Stimulated activated naive CD8-positive, alpha-beta T cell treated with anti-CD3 and anti-CD28 coated beads, Interleukin-15, Interleukin-2, amounts not matched to agents 100 ng/mL and 50 ng/mL, for 24 hours (primary cell): ENCODE data around the gene ANKS1B.

Experiments used
- H3K27ac Mint-ChIP-seq: one replicate; pipeline ENCODE4 v1.8.0; 2021; ENCODE audit warnings: mild to moderate bottlenecking, mixed read lengths
- H3K27me3 Mint-ChIP-seq: one replicate; pipeline ENCODE4 v1.8.0; 2021; ENCODE audit warnings: mixed read lengths
- H3K36me3 Mint-ChIP-seq: one replicate; pipeline ENCODE4 v1.8.0; 2021; ENCODE audit warnings: low read depth, mixed read lengths
- H3K4me1 Mint-ChIP-seq: one replicate; pipeline ENCODE4 v1.8.0; 2021; ENCODE audit warnings: low read depth, mixed read lengths
- H3K4me3 Mint-ChIP-seq: one replicate; pipeline ENCODE4 v1.8.0; 2021; ENCODE audit warnings: mild to moderate bottlenecking, mixed read lengths
- H3K9me3 Mint-ChIP-seq: one replicate; pipeline ENCODE4 v1.8.0; 2021; ENCODE audit warnings: mixed read lengths

ANKS1B gene

GRCh38 chr12:99979471-99979870 lies 5.3 kb downstream of the ANKS1B start:
- Mint-ChIP-seq H3K27me3 (peaks cover 55% of the 10 kb centered on the region), H3K27ac (no peak overlapping the region), H3K36me3 (no peaks in the 10 kb centered on the region), H3K9me3 (no peaks in the 10 kb centered on the region), H3K4me3 (no peak overlapping the region), H3K4me1 (peaks cover 5% of the 10 kb centered on the region)

GRCh38 chr12:99978152-99978551 lies 6.6 kb downstream of the ANKS1B start:
- H3K9me3 Mint-ChIP-seq, result no peaks in the 10 kb centered on the region
- no peak overlapping the region for H3K27ac Mint-ChIP-seq
- H3K4me1 Mint-ChIP-seq, result no peaks in the 10 kb centered on the region
- no peak overlapping the region for H3K4me3 Mint-ChIP-seq
- no peaks in the 10 kb centered on the region for H3K36me3 Mint-ChIP-seq
- peaks cover 46% of the 10 kb centered on the region for H3K27me3 Mint-ChIP-seq

GRCh38 chr12:99977550-99977949 lies 7.2 kb downstream of the ANKS1B start:
- Mint-ChIP-seq H3K27ac (no peak overlapping the region), H3K4me1 (no peaks in the 10 kb centered on the region), H3K36me3 (no peaks in the 10 kb centered on the region), H3K9me3 (no peaks in the 10 kb centered on the region), H3K4me3 (no peak overlapping the region), H3K27me3 (peaks cover 40% of the 10 kb centered on the region)

DNA sequence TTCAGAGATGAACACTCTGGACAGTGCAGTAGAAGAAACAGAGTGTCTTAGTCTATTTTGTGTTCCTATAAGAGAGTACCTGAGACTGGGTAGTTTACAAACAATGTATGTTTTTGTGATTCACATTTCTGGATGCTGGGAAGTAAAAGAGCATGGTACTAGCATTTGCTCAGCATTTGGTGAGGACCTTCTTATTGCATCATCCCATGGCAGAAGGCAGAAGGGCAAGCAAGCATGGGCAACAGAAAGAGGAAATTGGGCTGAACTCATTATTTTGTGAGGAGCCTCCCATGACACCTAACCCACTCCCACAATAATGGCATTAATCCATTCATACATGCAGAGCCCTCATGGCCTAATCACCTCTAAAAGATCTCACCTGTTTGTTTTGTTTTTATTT lies 8.0 kb downstream of the ANKS1B start:
- Mint-ChIP-seq H3K36me3 (no peaks in the 10 kb centered on the region), H3K4me1 (no peaks in the 10 kb centered on the region), H3K4me3 (no peak overlapping the region), H3K27ac (no peak overlapping the region), H3K9me3 (no peaks in the 10 kb centered on the region), H3K27me3 (peaks cover 33% of the 10 kb centered on the region)

DNA sequence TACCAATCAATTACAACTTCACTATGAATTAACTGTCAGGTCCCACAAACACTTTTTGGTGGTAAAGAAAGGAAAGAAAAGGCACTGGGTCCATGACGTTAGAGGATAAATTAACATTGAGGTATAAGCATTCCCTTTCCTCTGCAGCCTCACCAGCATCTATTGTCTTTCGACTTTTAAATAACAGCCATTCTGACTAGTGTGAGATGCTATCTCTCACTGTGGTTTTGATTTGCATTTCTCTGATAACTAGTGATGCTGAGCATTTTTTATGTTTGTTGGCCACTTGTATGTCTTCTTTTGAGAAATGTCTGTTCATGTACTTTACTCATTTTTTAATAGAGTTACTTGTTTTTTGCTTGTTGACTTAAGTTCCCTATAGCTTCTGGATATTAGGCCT lies 9.4 kb downstream of the ANKS1B start:
- Mint-ChIP-seq H3K9me3 (no peaks in the 10 kb centered on the region), H3K36me3 (no peaks in the 10 kb centered on the region), H3K4me1 (no peaks in the 10 kb centered on the region), H3K4me3 (no peak overlapping the region), H3K27ac (no peak overlapping the region), H3K27me3 (peaks cover 19% of the 10 kb centered on the region)

DNA sequence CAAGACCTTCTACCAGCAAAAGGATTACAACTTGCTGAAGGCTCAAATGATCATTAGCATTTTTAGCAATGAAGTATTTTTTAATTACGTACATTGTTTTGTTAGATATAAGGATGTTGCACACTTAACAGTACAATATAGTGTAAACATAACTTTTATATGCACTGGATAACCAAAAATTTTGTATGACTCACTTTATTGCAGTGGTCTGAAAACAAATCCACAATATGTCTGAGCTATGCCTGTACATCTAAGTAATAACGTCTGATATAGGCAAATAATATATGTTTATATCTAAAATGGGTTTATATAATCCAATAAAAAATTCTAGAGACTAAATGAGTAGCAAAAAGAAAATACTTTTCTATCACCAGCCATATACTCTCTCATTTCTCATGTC lies 10.6 kb downstream of the ANKS1B start:
- Mint-ChIP-seq H3K27me3 (peaks cover 11% of the 10 kb centered on the region), H3K27ac (no peak overlapping the region), H3K4me1 (no peaks in the 10 kb centered on the region), H3K36me3 (no peaks in the 10 kb centered on the region), H3K4me3 (no peak overlapping the region), H3K9me3 (no peaks in the 10 kb centered on the region)

GRCh38 chr12:99966429-99966828 lies 18.3 kb downstream of the ANKS1B start:
- Mint-ChIP-seq H3K4me1 (no peaks in the 10 kb centered on the region), H3K4me3 (no peak overlapping the region), H3K9me3 (no peaks in the 10 kb centered on the region), H3K27ac (no peak overlapping the region), H3K36me3 (no peaks in the 10 kb centered on the region), H3K27me3 (peaks cover 8% of the 10 kb centered on the region)

- H3K27ac Mint-ChIP-seq, result no peak overlapping the region
- H3K36me3 Mint-ChIP-seq, result no peaks in the 10 kb centered on the region
- H3K9me3 Mint-ChIP-seq, result no peaks in the 10 kb centered on the region
- H3K4me3 Mint-ChIP-seq, result no peak overlapping the region
- no peaks in the 10 kb centered on the region for H3K27me3 Mint-ChIP-seq
- H3K4me1 Mint-ChIP-seq, result no peaks in the 10 kb centered on the region
These were observed 24.4 kb downstream of the ANKS1B start for GRCh38 chr12:99960311-99960710.

DNA sequence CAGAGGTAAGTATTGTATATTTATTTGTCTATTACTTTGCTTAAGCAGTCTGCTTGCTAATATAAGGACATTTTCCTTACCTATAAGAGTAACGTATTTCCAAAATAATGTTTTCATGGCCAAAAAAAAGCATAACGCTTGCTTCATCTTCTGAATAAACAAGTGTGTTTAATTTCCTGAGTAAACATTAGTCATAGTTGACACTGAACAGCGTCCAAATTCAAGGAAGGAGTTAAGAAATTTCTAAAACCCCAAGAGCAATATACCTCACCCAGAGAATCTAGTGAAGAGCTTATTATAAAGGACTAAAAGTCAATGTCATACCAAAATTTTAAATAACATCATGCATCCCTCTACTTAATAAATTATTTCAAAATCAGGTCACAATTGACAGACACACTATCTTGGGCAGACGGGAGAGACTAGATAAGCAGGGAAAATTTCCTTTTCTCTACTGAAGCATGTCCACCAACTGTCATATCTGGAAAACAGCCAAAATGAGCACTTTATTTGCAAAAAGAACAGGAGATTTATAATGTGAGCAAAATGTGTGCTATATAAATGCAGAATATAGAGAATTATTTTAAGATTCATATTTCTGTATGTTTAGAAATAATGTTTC lies 25.1 kb downstream of the ANKS1B start:
- H3K4me1 Mint-ChIP-seq, result no peaks in the 10 kb centered on the region
- H3K27ac Mint-ChIP-seq, result no peak overlapping the region
- H3K9me3 Mint-ChIP-seq, result no peaks in the 10 kb centered on the region
- H3K36me3 Mint-ChIP-seq, result no peaks in the 10 kb centered on the region
- no peaks in the 10 kb centered on the region for H3K27me3 Mint-ChIP-seq
- H3K4me3 Mint-ChIP-seq, result no peak overlapping the region

- H3K9me3 Mint-ChIP-seq, result no peaks in the 10 kb centered on the region
- H3K4me1 Mint-ChIP-seq, result no peaks in the 10 kb centered on the region
- H3K4me3 Mint-ChIP-seq, result no peak overlapping the region
- peaks cover 1% of the 10 kb centered on the region for H3K27me3 Mint-ChIP-seq
- H3K36me3 Mint-ChIP-seq, result no peaks in the 10 kb centered on the region
- H3K27ac Mint-ChIP-seq, result no peak overlapping the region
These were observed 26.8 kb downstream of the ANKS1B start for GRCh38 chr12:99957866-99958466.

- no peak overlapping the region for H3K27ac Mint-ChIP-seq
- peaks cover 5% of the 10 kb centered on the region for H3K27me3 Mint-ChIP-seq
- H3K9me3 Mint-ChIP-seq, result no peaks in the 10 kb centered on the region
- no peaks in the 10 kb centered on the region for H3K4me1 Mint-ChIP-seq
- no peaks in the 10 kb centered on the region for H3K36me3 Mint-ChIP-seq
- no peak overlapping the region for H3K4me3 Mint-ChIP-seq
These were observed 30.0 kb downstream of the ANKS1B start for GRCh38 chr12:99954724-99955123.

- Mint-ChIP-seq H3K4me1 (no peaks in the 10 kb centered on the region), H3K36me3 (no peaks in the 10 kb centered on the region), H3K27me3 (peaks cover 5% of the 10 kb centered on the region), H3K27ac (no peak overlapping the region), H3K4me3 (no peak overlapping the region), H3K9me3 (no peaks in the 10 kb centered on the region)
These were observed 36.4 kb downstream of the ANKS1B start for GRCh38 chr12:99948370-99948769.

- Mint-ChIP-seq H3K9me3 (no peaks in the 10 kb centered on the region), H3K4me3 (no peak overlapping the region), H3K4me1 (no peaks in the 10 kb centered on the region), H3K36me3 (no peaks in the 10 kb centered on the region), H3K27ac (no peak overlapping the region), H3K27me3 (no peaks in the 10 kb centered on the region)
These were observed 38.6 kb downstream of the ANKS1B start for GRCh38 chr12:99946131-99946530.

DNA sequence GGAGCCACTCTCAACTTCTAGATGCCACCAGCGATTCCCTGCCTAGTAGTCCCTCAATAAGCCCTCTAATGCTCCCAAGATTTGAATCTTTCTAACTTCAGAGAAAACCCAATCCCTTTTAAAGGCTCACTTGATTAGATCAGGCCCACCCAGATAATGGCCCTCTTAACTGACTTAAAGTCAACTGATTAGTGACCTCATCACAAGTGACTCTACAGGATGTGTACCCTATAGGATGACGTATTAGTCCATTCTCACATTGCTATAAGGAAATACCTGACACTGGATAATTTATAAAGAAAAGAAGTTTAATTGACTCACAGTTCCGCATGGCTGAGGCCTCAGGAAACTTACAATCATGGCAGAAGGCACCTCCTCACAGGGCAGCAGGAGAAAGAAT lies 49.1 kb downstream of the ANKS1B start:
- H3K27ac Mint-ChIP-seq, result no peak overlapping the region
- H3K9me3 Mint-ChIP-seq, result no peaks in the 10 kb centered on the region
- H3K4me1 Mint-ChIP-seq, result no peaks in the 10 kb centered on the region
- H3K27me3 Mint-ChIP-seq, result no peaks in the 10 kb centered on the region
- H3K4me3 Mint-ChIP-seq, result no peak overlapping the region
- H3K36me3 Mint-ChIP-seq, result no peaks in the 10 kb centered on the region

GRCh38 chr12:99926511-99927169 lies 58.1 kb downstream of the ANKS1B start:
- no peaks in the 10 kb centered on the region for H3K4me1 Mint-ChIP-seq
- H3K36me3 Mint-ChIP-seq, result no peaks in the 10 kb centered on the region
- H3K9me3 Mint-ChIP-seq, result no peaks in the 10 kb centered on the region
- no peak overlapping the region for H3K4me3 Mint-ChIP-seq
- no peaks in the 10 kb centered on the region for H3K27me3 Mint-ChIP-seq
- H3K27ac Mint-ChIP-seq, result no peak overlapping the region
